Stimulated activated CD8-positive, alpha-beta memory T cell treated with anti-CD3 and anti-CD28 coated beads, Interleukin-15, amount 100 ng/mL, for 48 hours (primary cell): ENCODE results near the gene CKAP5.
A peak's percentile ranks its signal among the peaks of the same experiment; 100 is the strongest.

Experiments used
- DNase-seq, 2 donors: peaks; one replicate each; pipeline ENCODE4 v3.0.0-alpha.2; 2020; ENCODE audit warnings: low read depth in 2 of 2

CKAP5 gene

DNA sequence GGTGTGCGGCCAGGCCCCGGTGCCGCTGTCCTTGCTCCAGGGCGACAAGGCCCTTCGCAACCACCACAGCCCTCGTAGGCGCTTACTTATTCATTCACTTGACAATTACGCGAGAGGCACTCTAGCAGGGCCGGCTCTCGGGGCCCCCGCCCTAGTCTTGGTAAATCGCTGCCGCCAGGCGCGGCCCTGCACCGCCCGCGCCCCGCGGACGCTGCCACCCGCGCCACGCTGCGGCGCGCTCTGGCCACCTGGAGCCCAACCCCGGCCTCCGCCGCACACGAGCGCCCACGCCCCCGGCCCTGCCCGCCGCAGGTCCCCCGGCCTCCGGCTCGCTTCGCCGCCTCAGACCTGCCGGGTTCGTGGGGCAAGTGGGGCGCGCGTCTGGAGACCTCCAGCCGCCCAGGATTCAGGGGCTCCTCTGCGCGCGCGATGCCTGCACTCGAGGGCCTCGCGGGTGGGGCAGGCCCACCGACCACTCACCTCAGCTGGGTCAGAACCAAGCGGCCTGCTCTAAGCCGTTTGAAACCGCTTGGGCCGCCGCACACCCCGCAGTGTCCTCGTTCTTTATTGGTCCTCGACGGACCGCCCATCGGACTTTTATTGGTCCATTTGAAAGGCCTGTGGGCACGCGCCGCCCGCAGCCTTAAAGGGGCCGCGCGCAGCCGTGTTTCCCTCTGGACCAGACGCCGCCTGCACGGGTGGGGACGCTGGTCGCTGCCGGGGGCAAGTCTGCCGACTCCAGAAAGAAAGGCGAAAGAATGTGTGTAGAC, at the start of gene CKAP5:
CKAP5 (minus strand) TSS at position 541 of the 770 bp plus-strand sequence. CDS start 25,049 bp downstream, outside the sequence.
- peak; percentile 83 to 84 for DNase-seq

DNA sequence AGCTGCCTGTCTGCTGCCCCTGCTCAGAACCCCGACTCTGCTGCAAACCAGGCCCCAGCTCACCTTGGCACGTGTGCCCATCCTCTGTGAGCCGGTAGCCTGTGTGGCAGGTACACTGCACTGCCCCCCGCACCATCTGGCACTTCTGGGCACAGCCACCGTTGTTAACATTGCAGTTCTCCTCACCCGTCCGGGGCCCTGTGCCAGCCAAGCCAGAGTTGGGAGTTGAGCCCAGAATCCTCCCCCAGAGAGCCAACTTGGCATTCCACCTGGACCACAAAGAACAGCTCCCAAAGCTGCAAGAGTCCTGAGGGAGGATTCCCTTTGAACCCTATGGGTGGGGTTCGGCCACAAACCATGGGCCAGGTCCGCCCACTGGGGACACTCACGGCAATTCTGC, 49.7 kb upstream of the CKAP5 start:
- no peak for DNase-seq

DNA sequence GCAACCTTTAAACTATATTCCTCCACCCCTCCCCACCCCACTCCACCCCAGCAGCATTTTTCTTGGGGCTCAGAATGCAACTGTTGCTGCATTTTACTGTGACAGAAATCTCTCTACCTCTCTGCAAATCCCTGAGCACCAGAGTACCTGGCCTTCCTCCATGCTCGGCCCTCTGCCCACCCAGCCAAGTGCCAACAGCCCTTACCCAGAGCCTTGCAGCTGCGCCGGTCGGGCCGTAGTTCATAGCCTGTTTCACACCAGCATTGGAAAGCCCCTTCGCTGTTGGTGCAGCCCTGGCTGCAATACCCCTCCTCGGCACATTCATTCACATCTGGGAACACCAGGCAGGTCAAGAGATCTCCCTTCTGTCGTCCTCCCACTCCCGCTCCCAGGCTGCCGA, 48.9 kb upstream of the CKAP5 start:
- no peak for DNase-seq

DNA sequence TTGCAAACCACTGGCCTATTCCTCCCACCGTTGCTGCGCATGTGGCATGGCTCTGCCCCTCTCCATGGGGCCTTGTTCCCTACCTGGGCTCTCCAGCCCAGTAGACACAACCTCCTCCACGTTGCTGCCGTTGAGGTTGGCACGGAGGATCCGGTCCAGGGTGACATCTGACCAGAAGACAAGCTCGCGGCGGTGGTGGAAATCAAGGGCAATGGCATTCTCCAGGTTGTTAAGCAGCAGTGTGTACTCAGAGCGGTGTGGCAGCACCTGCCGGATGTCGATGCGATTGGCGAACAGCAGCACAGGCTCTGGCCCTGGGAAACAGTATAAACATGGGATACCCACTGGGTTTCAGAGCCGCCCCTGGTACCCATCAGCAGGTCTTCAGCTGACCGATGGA, 48.4 kb upstream of the CKAP5 start:
- DNase-seq: no peak

DNA sequence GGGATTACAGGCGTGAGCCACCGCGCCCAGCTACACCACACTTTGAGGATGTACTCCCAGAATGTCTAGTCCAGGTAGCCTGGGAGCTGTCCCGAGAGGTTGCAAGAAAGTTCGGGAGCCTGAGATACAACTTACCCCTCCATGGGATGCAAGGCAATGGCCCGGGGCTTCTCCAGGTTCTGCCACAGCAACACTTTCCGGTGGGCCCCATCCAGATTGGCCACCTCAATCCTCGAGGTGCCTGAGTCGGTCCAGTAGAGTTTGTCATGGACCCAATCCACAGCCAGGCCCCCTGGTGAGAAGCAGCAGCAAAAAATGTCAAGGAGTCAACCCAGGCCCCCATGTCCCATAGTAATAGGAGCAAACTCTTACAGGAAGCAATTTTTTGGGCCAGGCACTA, 46.8 kb upstream of the CKAP5 start:
- DNase-seq: no peak

DNA sequence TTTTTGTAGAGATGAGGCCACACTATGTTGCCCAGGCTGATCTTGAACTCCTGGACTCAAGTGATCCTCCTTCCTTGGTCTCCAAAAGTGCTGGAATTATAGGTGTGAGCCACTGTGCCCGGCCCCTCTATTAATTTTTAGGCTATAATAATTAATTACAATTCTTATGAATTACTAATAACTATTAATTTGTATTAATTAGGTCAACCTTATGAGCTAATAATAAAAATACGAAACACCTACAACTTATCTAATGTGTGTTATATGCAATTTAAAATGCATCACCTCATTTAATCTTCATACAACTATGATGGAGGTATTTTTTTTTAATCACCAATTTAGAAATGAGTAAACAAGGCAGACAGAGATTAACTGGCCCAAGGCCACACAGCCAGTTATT, 46.0 kb upstream of the CKAP5 start:
- DNase-seq: no peak

DNA sequence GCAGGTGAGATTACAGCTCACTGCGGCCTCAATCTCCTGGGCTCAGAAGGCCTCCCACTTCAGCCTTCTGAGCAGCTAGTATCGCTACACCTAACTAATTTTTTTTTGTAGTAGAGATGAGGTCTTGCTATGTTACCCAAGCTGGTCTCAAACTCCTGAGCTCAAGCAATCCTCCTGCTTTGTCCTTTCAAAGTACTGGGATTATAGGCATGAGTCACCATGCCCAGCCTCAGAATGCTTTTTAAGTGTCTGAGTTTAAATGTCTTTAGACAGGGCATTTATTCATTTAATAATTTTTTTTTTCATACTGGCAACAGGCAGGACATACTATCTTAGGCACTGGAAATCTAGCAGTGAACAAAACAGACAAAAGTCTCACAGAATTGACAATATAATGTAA, 44.6 kb upstream of the CKAP5 start:
- DNase-seq: no peak

DNA sequence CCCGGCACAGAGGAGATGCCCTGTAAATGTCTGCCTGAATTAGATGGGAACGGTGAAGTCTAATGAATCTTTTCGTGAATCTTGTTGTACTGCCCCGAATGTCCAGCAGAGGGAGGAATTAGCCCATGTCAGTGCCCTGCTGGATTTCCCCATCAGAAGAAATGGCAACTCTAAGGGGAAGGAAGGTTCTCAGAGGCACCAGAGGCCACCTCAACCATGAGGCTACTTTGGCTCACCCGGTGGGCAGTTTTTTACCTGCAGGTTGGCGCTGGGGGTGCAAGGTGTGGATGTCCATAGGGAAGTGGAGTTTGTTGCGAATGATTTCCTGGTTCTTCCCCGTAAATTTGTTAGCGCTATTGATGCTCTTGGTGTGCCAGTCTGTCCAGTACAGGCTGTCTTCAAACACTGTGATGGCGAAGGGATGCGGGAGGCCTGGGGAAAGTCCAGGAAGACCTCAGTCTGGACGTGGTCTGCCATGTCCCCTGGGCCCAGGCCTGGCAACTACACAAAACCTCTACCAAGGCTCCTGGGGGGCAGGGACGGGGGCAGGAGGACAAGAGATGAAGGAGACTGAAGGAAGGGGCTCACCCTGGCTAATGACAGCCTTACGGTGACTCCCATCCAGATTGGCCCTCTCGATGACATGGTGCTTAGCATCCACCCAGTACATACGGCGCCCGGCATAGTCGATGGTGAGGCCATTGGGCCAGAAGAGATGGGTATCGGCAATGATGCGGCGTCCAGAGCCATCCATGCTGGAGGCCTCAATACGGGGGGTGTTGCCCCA, 43.8 kb upstream of the CKAP5 start:
- DNase-seq: peak; percentile 27 to 38

DNA sequence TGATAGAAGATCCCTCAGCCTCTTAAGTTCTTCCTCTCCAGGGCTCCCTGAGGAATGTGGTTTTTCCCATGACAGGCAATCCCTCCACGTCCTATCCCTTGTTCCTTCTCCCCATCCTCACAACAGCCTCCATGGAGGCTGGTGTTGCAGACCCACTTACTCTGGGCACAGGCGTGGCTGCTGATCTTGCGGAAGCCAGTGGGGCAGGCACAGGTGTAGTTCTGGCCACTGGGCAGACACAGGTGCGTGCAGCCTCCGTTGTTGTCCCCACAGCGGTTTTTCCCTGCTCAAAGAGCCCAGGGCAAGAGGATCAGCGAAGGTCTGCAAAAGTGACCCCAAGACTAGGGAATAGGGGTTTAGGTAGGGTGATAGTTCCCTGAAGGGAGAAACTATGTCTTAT, 43.2 kb upstream of the CKAP5 start:
- DNase-seq: no peak

DNA sequence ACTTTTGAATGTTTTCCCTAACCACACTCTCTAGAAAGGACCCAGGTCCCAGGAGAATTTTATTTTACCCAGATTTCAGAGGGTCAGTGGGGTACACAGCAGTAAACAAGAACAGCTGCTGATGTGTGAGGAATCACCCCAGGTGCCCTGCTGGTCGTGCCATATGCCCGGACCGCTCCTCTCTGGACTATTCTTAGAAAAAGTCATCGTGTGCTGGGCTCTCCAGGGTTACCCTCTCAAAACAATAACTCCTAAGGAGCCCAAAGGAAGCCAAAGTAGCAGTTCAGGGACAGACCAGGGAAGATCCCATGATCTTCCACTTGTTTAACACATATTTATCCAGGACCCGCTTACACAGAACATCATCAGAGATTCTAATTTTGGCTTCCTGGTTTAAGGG, 42.6 kb upstream of the CKAP5 start:
- DNase-seq: no peak

DNA sequence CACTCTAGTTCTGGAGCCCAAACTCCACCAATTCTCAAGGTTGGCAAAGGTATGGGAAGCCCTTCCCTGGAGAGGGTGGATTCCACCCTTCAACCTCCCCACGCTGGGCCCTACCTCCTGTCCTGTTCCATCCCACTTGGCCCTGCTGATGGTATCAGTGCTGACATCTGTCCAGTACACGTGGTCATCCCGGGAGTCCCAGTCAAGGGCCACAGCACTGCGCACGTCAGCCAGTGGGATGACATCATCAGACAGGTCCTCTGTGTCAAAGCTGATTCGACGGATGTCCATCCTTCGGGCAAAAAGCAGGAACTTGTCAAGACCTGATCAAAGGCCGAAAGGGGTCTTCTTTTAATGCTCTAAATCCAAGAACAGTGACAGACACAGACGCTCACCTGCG, 40.1 kb upstream of the CKAP5 start:
- DNase-seq: no peak

DNA sequence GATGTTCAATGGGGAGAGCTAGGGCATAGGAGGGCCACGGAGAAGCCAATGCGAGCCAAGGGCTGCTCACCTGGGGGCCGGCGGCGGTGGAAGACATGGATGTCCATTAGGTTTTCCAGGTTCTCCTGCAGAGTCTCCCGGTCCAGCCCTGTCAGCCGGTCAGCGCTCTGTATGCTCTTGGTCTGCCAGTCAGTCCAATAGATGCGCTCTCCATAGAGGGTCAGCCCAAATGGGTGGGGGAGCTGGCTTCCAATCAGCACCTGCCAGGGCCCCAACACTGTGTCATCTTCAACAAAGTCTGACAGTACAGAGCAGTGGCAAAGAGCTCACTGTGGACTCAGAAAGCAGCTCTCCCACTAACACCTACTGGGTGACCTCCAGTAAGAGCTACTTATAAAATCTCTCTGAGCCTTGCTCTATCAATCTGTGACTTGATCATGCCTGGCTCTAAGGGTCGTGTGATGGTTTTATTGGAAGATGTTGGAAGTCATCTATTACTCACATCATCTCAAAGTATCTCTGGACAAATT, 33.0 kb upstream of the CKAP5 start:
- no peak for DNase-seq

DNA sequence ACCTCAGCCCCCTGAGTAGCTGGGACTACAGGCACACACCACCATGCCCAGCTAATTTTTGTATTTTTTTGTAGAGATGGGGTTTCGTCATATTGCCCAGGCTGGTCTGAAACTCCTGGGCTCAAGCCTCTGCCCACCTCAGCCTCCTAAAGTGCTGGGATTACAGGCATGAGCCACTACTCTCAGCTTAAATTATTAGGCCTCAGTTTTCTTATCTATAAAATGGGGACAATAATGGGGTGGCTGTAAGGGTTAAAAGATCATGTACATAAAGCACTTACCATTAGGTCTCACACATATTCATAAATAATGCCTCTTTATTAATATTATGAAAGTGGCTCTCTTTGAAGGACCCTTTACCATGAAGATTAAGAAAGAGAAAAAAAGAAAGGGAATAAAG, 31.5 kb upstream of the CKAP5 start:
- DNase-seq: no peak

DNA sequence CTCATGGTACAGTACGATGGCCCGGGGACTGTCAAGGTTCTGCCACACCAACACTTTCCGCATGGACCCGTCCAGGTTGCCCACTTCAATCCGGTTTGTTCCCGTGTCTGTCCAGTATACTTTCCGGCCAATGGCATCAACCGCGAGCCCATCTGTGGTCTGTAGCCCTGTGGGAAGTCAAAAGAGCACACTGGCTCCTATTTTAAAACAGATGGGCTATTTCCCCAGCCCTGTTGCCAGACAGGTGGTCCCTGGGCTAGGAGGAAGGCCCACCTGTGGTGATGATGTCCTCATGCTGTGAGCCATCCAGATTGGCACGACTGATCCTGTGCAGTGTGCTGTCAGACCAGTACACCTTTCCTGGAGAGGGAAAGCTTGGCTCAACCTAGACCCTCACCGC, 30.4 kb upstream of the CKAP5 start:
- no peak for DNase-seq

DNA sequence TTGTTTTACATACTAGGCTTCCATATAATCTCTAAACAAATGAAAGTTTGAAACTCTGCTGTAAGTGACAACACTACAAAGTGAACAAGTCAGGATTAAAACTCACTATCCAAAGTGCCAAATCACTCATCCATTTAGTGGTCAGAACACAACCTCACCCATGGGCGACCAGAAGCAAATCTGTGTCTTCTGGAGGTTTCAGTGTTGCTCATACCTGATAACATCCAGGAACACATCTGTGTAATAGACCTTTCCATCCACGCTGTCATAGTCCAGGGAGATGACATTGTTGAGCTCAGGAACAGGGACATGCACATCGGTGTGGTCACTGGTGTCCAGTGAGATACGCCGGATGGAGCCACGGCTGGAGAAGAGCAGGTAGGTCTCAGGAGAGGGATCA, 28.5 kb upstream of the CKAP5 start:
- no peak for DNase-seq

DNA sequence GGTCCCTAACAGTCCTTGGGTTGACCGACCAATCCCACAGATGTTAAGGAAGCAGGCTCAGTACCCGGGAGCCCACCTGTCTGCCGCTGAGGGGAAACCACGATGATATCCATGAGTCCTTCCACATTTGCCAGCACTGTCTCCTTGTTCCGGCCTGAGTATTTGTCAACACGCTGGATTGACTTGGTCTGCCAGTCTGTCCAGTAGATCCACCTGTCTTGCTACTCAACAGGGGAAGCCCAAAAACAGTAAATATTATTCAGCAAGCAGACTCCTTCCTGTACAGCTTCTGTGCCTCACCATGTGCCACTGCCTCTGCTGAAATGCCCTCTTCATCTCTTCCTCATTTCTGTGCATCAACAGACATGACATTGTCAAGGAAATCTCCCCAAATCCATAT, 22.8 kb upstream of the CKAP5 start:
- DNase-seq: no peak

DNA sequence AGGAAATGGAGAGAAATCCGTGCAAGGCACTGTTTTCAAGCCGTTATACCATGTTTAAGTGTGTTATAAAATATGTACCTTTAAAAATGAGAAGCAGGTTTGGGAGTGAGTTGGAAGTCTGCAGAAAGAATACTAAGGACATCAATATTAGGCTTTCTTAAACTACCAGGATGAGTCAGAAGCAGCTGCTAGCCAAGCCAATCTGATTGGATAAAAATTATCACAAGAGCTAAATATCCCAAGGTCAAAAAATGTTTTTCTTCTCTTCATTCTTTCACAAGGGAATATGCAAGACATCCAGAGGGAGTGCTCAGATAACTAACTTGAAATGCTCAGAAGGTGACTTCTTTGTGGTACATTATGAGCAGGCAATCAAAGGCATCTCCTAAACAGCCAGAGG, 19.3 kb upstream of the CKAP5 start:
- DNase-seq: no peak

DNA sequence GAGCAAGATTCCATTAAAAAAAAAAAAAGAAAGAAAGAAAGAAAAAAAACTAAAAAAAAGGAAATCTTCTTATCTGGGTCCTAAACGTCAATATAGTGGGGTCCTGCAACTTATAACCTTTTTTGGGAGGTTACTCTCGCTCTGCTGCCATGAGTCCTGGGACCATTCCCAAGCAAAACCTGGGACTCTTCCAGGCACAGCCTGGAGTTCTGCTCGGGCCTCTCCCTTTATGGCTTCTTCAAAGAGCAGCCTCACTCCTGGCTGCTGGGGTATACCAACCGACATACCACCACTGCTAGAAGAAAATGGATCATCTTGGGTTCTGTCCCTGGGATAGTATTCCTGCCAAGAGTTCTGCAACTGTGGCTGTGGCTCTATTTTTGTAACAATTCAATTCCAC, 14.1 kb upstream of the CKAP5 start:
- DNase-seq: no peak

DNA sequence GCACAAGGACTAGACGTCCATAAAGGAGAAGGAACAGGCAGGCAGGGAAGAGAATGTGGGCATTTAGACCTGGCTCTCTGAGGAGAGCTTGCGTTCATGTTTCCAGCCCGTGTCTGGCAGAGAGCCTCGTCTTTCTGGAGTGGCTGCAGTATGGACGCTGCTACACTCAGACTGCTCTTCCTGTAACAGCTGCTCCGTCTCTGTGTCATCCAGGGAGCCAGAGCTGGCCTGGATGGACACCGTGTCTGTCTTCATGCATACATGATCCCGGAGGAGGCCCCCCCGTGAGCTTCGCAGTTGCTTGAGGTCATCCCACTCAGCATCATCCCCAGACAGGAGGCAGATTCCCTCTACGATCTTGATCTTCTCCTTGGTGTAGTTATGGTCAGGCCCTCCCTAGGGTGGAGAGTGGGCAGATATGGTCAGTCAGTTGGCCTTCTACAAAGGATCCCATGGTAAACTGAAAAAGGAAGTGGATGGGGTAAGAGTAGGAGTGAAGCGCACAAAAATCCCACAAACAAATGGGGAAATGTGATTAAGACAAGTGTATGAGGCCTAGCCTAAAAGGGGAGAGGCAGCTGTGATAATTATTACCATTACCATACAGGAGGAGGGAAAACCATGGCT, 13.0 kb upstream of the CKAP5 start:
- no peak for DNase-seq

DNA sequence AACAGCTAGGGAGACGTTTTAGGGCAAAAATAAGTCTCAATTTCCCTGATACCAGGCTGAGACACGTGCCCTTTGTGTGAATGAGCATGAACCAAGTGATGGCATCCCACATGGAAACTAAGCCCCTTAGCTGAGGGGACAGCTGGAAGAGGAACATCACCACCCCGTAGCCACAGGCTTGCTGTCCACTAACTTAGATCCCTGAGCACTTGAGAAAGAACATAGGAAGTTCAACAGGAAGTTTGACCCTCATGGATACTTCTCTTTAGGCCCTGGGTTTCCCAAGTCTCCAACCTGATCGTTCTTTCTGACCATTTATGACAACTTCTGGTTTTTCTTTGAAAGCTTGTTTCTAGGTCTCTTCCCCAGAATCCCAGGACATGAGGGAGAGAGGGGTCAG, 11.6 kb upstream of the CKAP5 start:
- no peak for DNase-seq

DNA sequence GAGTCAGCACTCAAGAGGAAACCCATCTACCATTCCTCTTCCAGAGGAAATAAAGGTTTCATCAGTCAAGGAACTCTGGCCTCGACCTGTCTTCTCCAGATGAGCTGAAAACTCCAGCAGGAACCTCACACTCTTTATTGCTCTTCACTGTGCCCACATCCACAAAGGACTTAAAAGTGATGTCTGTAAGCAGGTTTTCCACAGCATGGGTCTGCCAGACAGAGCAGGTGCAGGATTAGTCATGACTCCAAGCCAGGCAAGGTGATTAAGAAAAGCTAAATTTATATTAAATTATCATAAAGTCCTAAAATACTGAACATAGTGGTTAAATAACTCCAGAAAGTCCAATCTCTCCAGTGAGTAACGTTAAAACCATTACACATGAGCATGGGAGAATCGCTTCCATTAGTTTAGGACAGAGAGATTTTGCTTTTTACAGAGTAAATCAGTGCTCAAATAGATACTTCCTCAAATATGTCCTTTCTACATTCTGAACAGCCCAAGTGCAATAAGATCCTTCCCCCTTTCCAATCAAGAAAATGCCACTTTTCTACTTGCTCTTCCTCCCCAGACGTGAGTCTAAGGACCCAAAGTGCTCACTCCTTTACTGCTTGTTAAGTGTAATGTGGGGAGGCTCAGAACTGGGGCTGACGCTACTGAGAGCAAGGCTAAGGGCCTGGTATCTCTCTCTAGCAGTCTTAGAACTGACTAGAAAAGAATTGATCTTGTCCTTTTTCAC, 10.7 kb upstream of the CKAP5 start:
- DNase-seq: no peak

DNA sequence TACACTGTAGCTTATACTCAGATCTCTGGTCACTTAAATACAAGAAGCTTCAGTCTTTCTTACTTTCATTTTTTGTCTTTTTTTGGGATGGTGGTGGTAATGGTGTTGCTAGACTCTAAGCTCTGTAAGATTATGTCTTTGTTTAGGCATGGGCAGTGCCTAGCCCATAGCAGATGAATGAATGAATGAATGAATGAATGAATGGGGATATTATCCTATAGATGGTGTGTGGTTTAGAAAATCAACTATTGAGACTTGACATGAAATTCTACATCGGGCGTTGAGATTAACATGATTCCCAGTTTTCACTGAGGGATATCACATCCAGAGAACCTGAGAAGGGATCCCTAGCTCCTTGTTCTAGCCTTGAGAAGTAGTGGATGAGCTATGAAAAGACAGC, 9.8 kb upstream of the CKAP5 start:
- no peak for DNase-seq
